SKM-1 treated with dmso at 0.1 percent for 144 hours (cell line): ENCODE results near the gene TM2D3.
A peak's percentile ranks its signal among the peaks of the same experiment; 100 is the strongest.
"Not testable (repeated sequence)": the region's sequence is repeated elsewhere in the genome, so short reads cannot be mapped to it uniquely, and the experiment has no call there.

Experiments
- DNase-seq: peaks from one replicate; lab custom pipeline; 2025; ENCODE audit not compliant: unreplicated experiment; lab: John Stamatoyannopoulos, UW

The TM2D3 gene

DNA sequence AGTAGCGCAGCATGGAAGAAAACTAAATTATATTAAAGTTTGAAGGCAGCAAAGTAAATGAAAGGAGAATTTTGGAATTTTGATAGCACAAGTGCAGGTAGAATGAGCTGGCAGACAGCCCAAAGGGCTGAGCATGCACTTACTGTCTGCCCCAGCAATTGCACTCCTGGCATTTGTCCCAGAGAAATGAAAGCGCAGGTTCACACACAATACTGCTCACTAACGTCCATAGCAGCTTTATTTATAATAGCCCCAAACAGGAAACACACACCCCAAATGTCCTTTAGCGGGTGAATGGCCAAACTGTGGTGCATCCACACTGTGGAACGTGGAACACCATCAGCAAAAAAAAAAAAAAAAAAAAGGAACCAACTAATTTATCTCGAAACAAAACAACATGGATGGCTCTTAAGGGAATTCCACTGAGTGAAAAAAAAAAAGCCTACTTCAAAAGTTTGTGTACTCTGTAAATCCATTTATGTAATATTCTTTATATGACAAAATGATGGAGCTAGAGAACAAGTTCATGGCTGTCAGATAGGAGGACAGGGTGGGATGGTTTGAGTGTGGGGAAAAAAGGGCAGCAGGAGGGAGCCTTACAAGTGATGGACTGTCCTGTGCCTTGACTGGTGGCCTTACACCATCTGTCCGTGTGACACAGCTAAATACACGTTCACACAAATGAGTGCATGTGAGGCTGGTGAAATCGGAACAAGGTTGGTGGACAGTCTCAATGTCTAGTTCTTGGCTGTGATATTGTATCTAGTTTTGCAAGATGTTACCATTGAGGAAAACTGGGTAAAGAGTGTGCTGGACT, 6.0 kb upstream of the TM2D3 start:
- no peak for DNase-seq

- no peak for DNase-seq
Measured at GRCh38 chr15:101657171-101657570, 5.0 kb upstream of the TM2D3 start.

- peak; percentile 12 for DNase-seq
Measured at GRCh38 chr15:101654624-101655337, 2.6 kb upstream of the TM2D3 start.

DNA sequence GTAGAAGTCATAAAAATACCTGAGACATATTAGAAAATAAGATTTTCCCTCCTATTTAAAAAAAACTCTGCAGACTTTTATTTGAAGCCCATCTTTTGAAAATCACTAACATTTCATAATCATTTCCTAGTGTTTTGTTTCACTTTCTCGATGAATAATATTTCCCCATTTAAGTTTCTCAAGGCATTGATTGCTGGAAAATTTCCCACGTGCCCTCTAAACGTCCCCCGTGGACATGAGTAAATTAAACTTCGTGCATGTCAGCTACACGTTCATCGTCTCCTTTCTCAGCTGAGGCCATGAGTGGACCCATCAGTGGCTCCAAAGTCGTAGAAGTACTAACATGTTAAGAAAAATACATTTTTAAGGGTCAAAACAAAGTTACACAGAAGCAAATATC, 2.0 kb upstream of the TM2D3 start:
- DNase-seq: no peak

- DNase-seq: no peak
Measured at GRCh38 chr15:101652786-101653430, 727 bp upstream of the TM2D3 start.

DNA sequence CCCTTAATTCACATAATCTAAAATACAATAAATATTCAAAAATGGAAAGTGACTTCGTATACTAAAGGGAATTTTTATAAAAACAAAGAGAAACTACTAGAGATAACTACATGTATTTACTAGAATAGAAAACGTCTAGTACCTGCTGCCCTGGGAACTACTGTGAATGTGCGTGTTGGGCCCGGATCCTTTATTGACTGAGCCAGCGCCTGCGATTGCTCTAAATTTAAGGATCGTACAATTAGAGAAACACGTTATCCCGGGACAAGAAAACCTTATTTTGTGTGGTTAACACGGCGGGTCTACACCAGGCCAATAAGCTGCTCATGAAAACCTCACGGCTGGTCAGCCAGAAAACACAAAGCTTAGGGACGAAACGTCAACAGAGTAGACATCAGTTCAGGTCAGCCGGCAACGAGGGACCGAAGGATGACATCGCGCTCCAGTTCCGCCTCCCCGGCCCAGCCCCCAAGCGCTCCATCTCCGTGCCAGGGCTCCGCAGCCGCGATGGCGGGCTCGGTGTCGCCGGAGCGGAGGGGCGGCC, 555 bp downstream of the TM2D3 start:
- DNase-seq: peak; percentile 51

- no peak for DNase-seq
Measured at GRCh38 chr15:101650145-101650544, 2.0 kb downstream of the TM2D3 start.

GRCh38 chr15:101648356-101648755, 3.8 kb downstream of the TM2D3 start:
- DNase-seq: no peak

- no peak for DNase-seq
Measured at GRCh38 chr15:101647251-101647650, 4.9 kb downstream of the TM2D3 start.

- no peak for DNase-seq
Measured at GRCh38 chr15:101646672-101647071, 5.5 kb downstream of the TM2D3 start.

DNA sequence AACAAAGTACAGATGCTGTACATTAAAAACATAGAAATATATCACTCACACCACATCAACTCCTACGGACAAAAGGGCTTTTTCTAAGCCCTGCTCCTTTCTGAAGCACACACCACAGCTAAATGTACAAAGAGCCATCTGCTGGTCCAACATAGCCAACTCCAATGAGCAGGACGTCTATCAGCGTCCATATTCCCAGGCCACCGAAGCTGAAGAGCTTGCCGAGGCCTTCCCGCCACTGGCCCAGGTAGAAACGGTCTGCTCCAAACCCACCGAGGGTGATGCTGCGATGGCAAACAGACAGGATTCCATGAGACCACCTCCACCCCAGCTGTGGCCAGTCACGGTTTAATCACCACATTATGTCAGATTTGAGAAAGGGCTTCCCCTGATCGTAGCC, 9.8 kb downstream of the TM2D3 start:
- no peak for DNase-seq

- peak; percentile 65 for DNase-seq
Measured at GRCh38 chr15:101641894-101642293, 10.3 kb downstream of the TM2D3 start.

- peak; percentile 74 for DNase-seq
Measured at GRCh38 chr15:101641129-101641764, 10.9 kb downstream of the TM2D3 start.

DNA sequence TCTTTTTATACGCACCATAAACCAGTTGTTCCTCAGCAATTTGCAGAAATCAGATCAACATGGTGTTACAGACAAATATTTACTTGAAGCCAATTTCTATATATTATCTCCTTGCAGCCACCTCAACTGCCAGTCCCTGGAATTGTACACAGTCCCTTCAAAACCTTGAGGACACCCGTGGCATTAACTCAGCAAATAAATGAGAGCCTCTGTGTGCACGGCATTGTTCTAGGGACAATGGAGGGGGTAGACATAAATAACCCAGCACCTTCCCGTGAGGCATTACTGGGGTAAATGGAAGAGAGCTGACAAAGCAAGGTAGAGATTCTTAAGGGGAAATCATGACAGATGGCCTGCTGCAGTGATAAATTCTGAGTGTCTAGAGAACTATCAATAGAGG, 12.5 kb downstream of the TM2D3 start:
- DNase-seq: no peak

- no peak for DNase-seq
Measured at GRCh38 chr15:101637919-101638318, 14.3 kb downstream of the TM2D3 start.

GRCh38 chr15:101637516-101637915, 14.7 kb downstream of the TM2D3 start:
- DNase-seq: no peak

DNA sequence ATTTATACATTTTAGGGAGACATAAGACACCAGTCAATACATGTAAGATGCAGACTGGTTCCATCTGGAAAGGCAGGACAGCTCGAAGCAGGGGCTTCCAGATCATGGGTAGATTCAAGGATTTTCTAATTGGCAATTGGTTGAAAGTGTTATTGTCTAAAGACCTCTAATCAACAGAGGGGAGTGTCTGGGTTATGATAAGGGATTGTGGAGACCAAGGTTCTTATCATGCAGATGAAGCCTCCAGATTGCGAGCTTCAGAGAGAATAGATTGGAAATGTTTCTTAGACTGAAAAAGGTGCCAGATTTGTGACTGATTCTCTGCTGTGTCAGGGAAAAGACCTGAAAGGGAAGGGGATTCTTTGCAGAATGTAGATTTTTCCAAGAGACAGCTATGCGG, 15.1 kb downstream of the TM2D3 start:
- DNase-seq: no peak

DNA sequence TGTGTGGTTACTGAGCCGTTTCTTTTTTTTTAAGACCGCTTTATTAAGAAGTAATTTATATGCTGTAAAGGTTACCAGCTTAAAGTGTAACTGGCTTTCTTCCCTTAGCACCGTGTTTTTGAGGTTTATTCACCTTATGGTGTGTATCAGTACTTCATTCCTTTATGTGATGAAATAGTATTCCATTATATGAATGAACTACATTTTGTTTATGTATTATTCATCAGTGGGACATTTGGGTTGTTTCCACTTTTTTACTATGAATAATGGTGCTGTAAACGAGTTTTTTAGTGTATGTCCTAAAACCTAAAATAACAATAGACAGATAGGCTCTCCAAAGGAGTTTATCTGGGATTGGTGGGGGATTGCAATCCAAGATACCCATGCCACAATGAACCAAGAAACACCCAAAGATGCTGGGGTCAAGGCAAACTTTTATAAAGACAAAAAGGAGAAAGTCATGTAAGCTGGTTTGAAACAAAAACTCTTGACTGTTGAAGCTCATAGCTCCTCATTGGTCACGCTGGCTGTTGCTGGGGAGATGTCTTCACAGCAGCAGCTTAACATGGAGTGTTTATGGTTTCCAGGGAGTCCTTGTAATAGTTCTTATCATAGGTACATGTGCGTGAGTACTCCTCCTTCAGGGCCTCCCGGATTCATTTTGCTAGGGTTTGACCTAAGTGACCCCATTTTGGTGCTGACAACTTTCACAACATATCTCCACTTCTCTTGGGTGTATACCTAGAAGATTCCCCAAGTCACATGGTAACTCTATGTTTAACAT, 16.0 kb downstream of the TM2D3 start:
- no peak for DNase-seq

GRCh38 chr15:101633356-101633755, 18.8 kb downstream of the TM2D3 start:
- no peak for DNase-seq

GRCh38 chr15:101626729-101627128, 25.5 kb downstream of the TM2D3 start:
- DNase-seq: not testable (repeated sequence)
